Measurements from ENCODE around the gene URB1.

DNA sequence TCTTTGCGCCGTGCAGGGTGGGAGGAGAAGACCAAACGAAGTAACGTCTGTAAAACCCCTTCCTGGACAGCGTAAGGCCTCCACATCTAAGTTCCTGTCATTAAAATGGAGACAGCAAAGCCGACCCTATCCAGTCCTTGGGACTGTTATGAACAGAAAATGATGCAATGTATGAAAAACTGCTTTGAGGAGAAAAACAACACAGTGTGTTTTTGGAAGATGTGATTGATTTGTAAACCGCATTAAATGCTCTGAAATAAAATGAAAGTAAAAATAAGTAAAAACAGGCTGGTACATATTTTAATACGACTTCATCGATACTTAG is 827 bp upstream of the URB1 start:
- TF ChIP-seq CTCF (IDR thresholded peaks at IDR 0.05) (no peak), POLR2A (IDR thresholded peaks at IDR 0.05) (no peak)
